GM12801 (cell line): ENCODE results near the gene NTPCR.

Experiments used
- CTCF ChIP-seq: IDR thresholded peaks from one replicate; pipeline ENCODE4 v1.5.1; 2011; ENCODE audit warnings: control low read depth; ENCODE audit not compliant: insufficient read length; ENCODE audit errors: extremely low read depth

NTPCR gene

DNA sequence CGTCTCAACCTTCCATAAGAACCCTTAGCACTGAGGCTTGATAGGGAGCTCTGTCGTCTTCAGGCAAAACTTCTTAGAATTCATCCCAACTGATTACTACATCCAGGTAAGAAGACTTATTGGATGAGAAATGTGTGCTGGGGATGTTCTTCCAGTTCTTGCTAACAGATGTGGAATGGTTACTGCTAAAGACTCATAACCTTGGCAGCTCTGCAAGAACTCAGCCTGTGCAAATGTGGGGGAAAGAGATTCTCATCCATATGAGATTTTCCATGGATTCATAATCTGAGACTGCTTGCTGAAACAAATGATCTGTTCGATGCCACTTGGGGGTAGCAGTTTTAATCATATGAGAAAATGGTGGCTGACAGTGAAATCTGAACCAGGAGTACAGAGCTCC, 48.2 kb downstream of the NTPCR start:
- no peak for TF ChIP-seq CTCF

- no peak for TF ChIP-seq CTCF
Observed at GRCh38 chr1:232999956-233000625, 49.7 kb downstream of the NTPCR start.

GRCh38 chr1:233004451-233004850, 54.0 kb downstream of the NTPCR start:
- no peak for TF ChIP-seq CTCF

DNA sequence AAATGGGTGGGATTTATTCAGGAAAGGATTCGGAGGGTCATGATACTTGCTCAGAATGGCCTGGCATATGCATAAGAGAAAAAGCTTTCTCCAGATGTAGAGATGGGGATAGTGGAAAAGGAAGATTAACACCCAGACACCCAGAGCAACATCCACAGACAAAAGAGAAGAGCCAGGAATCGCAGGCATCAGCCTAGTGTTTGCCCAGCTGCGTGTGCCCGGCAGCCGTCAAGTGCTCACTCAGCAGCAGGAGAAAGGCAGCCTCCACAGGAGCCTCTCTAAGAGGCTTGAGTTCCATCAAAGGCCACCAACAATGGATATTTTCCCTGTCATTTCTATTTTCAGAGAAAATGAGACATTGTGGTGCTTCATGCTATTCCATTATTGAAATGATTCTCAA, 54.7 kb downstream of the NTPCR start:
- TF ChIP-seq CTCF: no peak

DNA sequence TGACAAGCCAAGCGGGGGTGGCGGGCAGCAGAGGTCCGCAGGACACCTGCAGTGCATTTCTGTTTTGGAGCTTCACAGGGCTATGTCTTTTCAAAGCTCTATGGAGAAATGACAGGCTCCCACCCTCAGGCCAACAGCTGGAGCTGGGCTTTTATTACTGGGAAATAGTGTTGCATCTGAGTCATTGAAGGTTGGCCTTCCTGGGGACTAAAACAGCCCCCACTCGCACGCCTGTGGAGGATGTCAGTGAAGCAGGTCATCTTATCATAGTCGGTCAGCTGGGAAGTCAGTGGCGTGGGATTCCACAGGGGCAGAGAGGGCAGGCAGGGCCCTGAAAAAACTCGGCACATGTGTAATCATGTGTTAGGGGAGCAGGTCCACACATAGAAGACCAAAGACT, 55.3 kb downstream of the NTPCR start:
- no peak for TF ChIP-seq CTCF

- no peak for TF ChIP-seq CTCF
Observed at GRCh38 chr1:233006108-233006507, 55.7 kb downstream of the NTPCR start.

DNA sequence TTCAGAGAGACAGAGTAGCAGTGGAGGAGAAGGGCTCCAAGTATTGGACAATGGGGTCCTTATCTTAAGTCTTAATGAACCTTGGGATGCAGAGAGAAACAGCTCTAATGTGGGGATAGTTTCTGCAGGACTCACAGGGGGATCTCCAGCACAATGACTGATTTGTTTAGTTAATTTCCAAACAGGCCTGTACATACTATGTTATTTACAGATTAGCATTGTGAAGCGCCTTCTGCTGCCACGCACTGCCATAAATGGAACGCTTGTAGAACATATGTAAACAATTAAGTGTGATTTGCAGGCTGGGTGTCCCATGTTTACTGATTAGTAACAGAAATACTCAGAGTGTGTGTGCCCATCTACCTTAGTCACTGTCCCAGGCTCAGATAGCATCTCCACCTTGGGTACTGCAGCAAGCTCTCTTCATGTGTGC, 56.1 kb downstream of the NTPCR start:
- TF ChIP-seq CTCF: no peak
